GM12873 (cell line): Measurements from ENCODE around the gene HLA-A.

ENCODE experiments used
- CTCF ChIP-seq: IDR thresholded peaks from 2 replicates; pipeline ENCODE4 v1.5.1; 2012; ENCODE audit warnings: low read depth, mild to moderate bottlenecking, moderate library complexity, low read length, control low read depth; ENCODE audit not compliant: insufficient read depth; ENCODE audit errors: missing control alignments

The HLA-A gene

GRCh38 chr6:29925321-29925720, 17.0 kb upstream of the HLA-A start:
- no peak for TF ChIP-seq CTCF

DNA sequence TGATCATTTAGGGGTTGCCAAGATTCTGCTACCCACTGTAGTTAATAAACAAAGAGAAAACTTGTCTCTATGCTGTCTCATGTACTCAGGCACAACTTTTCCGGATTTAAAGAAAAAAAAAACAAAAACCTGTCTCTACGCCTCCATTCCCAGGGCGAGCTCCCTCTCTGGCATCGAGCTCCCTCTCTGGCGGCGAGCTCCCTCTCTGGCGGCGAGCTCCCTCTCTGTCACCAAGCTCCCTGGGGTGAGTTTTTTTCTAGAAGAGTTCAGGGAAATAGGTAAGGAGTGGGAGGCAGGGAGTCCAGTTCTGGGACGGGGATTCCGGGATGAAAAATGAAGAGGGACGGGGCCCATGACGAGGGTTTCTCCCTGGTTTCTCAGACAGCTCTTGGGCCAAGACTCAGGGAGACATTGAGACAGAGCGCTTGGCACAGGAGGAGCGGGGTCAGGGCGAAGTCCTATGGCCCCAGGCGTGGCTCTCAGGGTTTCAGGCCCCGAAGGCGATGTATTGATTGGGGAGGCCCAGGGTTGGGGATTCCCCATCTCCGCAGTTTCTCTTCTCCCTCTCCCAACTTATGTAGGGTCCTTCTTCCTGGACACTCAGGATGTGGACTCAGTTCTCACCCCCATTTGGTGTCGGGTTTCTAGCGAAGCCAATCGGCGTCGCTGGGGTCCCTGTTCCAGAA, 16.5 kb upstream of the HLA-A start:
- TF ChIP-seq CTCF = no peak

DNA sequence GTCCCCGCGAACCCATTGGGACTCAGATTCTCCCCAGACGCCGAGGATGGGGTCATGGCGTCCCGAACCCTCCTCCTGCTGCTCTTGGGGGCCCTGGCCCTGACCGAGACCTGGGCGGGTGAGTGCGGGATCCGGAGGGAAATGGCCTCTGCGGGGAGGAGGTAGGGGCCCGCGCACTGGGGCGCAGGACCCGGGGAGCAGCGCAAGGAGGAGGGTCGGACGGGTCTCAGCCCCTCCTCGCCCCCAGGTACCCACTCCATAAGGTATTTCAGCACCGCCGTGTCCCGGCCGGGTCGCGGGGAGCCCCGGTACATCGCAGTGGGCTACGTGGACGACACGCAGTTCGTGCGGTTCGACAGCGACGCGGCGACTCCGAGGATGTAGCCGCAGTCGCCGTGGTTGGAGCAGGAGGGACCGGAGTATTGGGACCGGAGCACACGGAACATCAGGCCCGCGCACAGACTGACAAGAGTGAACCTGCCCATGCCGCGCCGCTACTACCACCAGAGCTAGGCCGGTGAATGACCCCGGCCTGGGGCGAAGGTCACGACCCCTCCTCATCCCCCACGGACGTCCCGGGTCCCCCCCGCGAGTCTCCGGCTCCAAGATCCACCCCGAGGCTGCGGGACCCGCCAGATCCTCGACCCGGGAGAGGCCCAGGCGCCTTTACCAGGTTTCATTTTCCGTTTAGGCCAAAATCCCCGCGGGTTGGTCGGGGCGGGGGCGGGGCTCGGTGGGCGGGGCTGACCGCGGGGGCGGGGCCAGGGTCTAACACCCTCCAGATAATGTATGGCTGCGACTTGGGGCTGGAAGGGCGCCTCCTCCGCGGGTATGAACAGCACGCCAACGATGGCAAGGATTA, 15.7 kb upstream of the HLA-A start:
- TF ChIP-seq CTCF = no peak

DNA sequence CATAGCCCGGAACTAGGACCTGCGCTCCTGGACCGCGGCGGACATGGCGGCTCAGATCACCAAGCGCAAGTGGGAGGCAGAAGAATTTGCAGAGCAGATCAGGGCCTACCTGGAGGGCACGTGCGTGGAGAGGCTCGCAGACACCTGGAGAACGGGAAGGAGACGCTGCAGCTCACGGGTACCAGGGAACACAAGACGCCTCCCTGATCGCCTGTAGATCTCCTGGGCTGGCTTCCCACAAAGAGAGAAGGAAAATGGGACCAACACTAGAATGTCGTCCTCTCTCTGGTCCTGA, 15.1 kb upstream of the HLA-A start:
- no peak for TF ChIP-seq CTCF

GRCh38 chr6:29927841-29928388, 14.4 kb upstream of the HLA-A start:
- TF ChIP-seq CTCF = no peak

- TF ChIP-seq CTCF = no peak
Measured at GRCh38 chr6:29933955-29934354, 8.4 kb upstream of the HLA-A start.

- no peak for TF ChIP-seq CTCF
Measured at GRCh38 chr6:29935273-29935955, 6.9 kb upstream of the HLA-A start.
